HCT116 (cell line): ENCODE data around the gene GATAD2A. TPM values are rescaled to one million over a fixed set of nuclear protein-coding genes. Genes with fewer than 3 reads are reported as not detected.
A peak's percentile ranks its signal among the peaks of the same experiment; 100 is the strongest.

ENCODE experiments used
- ATAC-seq: fragments of 200-7000 bp; cut with Tn5 transposase; 2 replicates; pipeline ENCODE4 v1.9.1; 2020; ENCODE audit warnings: mild to moderate bottlenecking, moderate library complexity
- BruUV-seq: library from RNA; stranded (reverse); fragments of 400-500 nt; replicated peaks from 2 replicates; lab custom pipeline; 2021; lab: Mats Ljungman, UMichigan
- CTCF ChIA-PET: fragments of 300-600 bp; sonication (Branson Sonifier 250); formaldehyde crosslinking; loops from one replicate; lab custom pipeline; 2021; ENCODE audit warnings: antibody characterized with exemption; lab: Charles Lee
- POLR2A ChIA-PET: fragments of 300-600, 350-600 bp; sonication (Branson Sonifier 250); formaldehyde crosslinking; loops from one replicate; lab custom pipeline; 2021; ENCODE audit warnings: antibody characterized with exemption; lab: Charles Lee
- RAD21 ChIA-PET, 2 experiments: fragments of 300-600 bp; sonication (Branson Sonifier 250); formaldehyde crosslinking; loops; one replicate each; lab custom pipeline; 2023; ENCODE audit warnings: low total read pairs in 2 of 2; ENCODE audit not compliant: uncharacterized antibody in 2 of 2, unreplicated experiment in 2 of 2, low non-redundant PET in 1 of 2; lab: Charles Lee
- DNase-seq: peaks from one replicate; pipeline ENCODE4 v3.0.0-alpha.2; 2010; ENCODE audit warnings: low read depth, low spot score
- H2AFZ ChIP-seq: fragments of 200-600 bp; shearing (Covaris generic), sonication (generic); 2 replicates; pipeline ENCODE4 v1.6.1; 2017; ENCODE audit warnings: low read depth, mixed run types, mixed read lengths, antibody characterized with exemption, low read length; ENCODE audit not compliant: poor library complexity, severe bottlenecking
- H3K27ac ChIP-seq: 2 replicates; pipeline ENCODE4 v1.5.1; 2012; ENCODE audit warnings: low read depth, low read length
- H3K27me3 ChIP-seq: fragments of 200-600 bp; sonication (generic); 2 replicates; pipeline ENCODE4 v1.6.1; 2016; ENCODE audit warnings: mixed run types, low read length, mixed read lengths; ENCODE audit not compliant: insufficient read depth
- H3K36me3 ChIP-seq, 2 experiments: fragments of 200-500 bp in 1 of 2; fragments of 200-600 bp in 1 of 2; sonication (Bioruptor generic) in 1 of 2; sonication (generic) in 1 of 2; 2 replicates each; pipeline versions ENCODE4 v1.5.1 to v1.6.1; 2014 to 2016; ENCODE audit warnings: low read length in 2 of 2, inconsistent platforms in 1 of 2, mixed read lengths in 1 of 2, mixed run types in 1 of 2; ENCODE audit not compliant: insufficient read depth in 2 of 2, control insufficient read depth in 1 of 2
- H3K4me1 ChIP-seq, 2 experiments: fragments of 200-600 bp in 1 of 2; sonication (generic) in 1 of 2; 2 replicates each; pipeline versions ENCODE4 v1.5.1 to v1.6.1; 2012 to 2017; ENCODE audit warnings: low read length in 2 of 2, inconsistent platforms in 1 of 2, mild to moderate bottlenecking in 1 of 2, mixed read lengths in 1 of 2, mixed run types in 1 of 2, moderate library complexity in 1 of 2; ENCODE audit not compliant: insufficient read depth in 2 of 2, control insufficient read depth in 1 of 2
- H3K4me2 ChIP-seq: fragments of 200-600 bp; sonication (generic); 2 replicates; pipeline ENCODE4 v1.6.1; 2017; ENCODE audit warnings: mixed run types, low read length, mixed read lengths
- H3K4me3 ChIP-seq, 2 experiments: fragments of 200-600 bp in 1 of 2; sonication (generic) in 1 of 2; replicated peaks in 1 of 2; 2 replicates each; pipeline ENCODE4 v1.5.1; 2011 to 2016; ENCODE audit warnings: low read length in 2 of 2, control low read depth in 1 of 2, low read depth in 1 of 2, mild to moderate bottlenecking in 1 of 2, mixed read lengths in 1 of 2, mixed run types in 1 of 2
- H3K79me2 ChIP-seq: fragments of 200-600 bp; sonication (generic); 2 replicates; pipeline ENCODE4 v1.6.1; 2017; ENCODE audit warnings: mild to moderate bottlenecking, mixed run types, low read length, moderate library complexity, mixed read lengths; ENCODE audit not compliant: insufficient read depth
- H3K9ac ChIP-seq: fragments of 200-600 bp; sonication (generic); 2 replicates; pipeline ENCODE4 v1.6.1; 2016; ENCODE audit warnings: low read length, mixed read lengths
- H3K9me2 ChIP-seq: fragments of 200-600 bp; sonication (generic), shearing (Covaris generic); 2 replicates; pipeline ENCODE4 v1.6.1; 2017; ENCODE audit warnings: mixed run types, mild to moderate bottlenecking, moderate library complexity; ENCODE audit not compliant: insufficient read depth
- H3K9me3 ChIP-seq, 2 experiments: fragments of 200-500 bp in 1 of 2; fragments of 200-600 bp in 1 of 2; sonication (Bioruptor generic) in 1 of 2; sonication (generic) in 1 of 2; 2 replicates each; pipeline ENCODE4 v1.6.1; 2014 to 2017; ENCODE audit warnings: low read length in 2 of 2, mixed read lengths in 2 of 2, inconsistent platforms in 1 of 2, low read depth in 1 of 2, mild to moderate bottlenecking in 1 of 2, mixed run types in 1 of 2, moderate library complexity in 1 of 2; ENCODE audit not compliant: control insufficient read depth in 1 of 2, insufficient read depth in 1 of 2
- H4K20me1 ChIP-seq: fragments of 200-600 bp; sonication (generic), shearing (Covaris generic); 2 replicates; pipeline ENCODE4 v1.6.1; 2017; ENCODE audit warnings: mixed run types, mild to moderate bottlenecking, moderate library complexity; ENCODE audit not compliant: insufficient read depth
- ATF3 ChIP-seq: IDR thresholded peaks from 2 replicates; pipeline ENCODE4 v1.6.1; 2012
- FOSL1 ChIP-seq: IDR thresholded peaks from 2 replicates; pipeline ENCODE4 v1.6.1; 2012; ENCODE audit warnings: low read depth
- JUND ChIP-seq: IDR thresholded peaks from 2 replicates; pipeline ENCODE4 v1.6.1; 2012
- POLR2AphosphoS5 ChIP-seq: IDR thresholded peaks from 2 replicates; pipeline ENCODE4 v1.6.1; 2011; ENCODE audit warnings: mild to moderate bottlenecking, low read depth, low read length, moderate library complexity
- RAD21 ChIP-seq: IDR thresholded peaks from 2 replicates; pipeline ENCODE4 v1.6.1; 2012; ENCODE audit warnings: low read depth, mild to moderate bottlenecking
- SIN3A ChIP-seq: IDR thresholded peaks from 2 replicates; pipeline ENCODE4 v1.6.1; 2012; ENCODE audit warnings: low read depth
- SRF ChIP-seq: IDR thresholded peaks from 2 replicates; pipeline ENCODE4 v1.6.1; 2012; ENCODE audit warnings: low read depth
- intact Hi-C: fragments of 100-400 bp; cut with micrococcal nuclease; formaldehyde crosslinking; loops from 2 replicates; pipeline ENCODE4 v1.10.0; 2022
- total RNA-seq: library from RNA; stranded (reverse); gene quantifications from one replicate; pipeline ENCODE4 v1.2.1, GENCODE V29; 2021; ENCODE audit not compliant: unreplicated experiment
- TF ChIP-seq, protein P1 (sequence below): IDR thresholded peaks from 2 replicates; pipeline ENCODE4 v1.6.1; 2012
- TF ChIP-seq, protein P2 (sequence below), 3 experiments: fragments of 200-600 bp in 1 of 3; sonication (generic) in 1 of 3; IDR thresholded peaks in 2 of 3; conservative IDR thresholded peaks in 1 of 3; 2 replicates each; pipeline ENCODE4 v1.5.1; 2012 to 2017; ENCODE audit warnings: low read depth in 2 of 3, low read length in 2 of 3, antibody characterized with exemption in 1 of 3, borderline replicate concordance in 1 of 3, control low read depth in 1 of 3, mild to moderate bottlenecking in 1 of 3, mixed read lengths in 1 of 3, mixed run types in 1 of 3, moderate library complexity in 1 of 3; ENCODE audit not compliant: insufficient read depth in 1 of 3

GATAD2A gene
- total RNA-seq, 1 experiment from 2014 or later = 130 TPM

GRCh38 chr19:19551853-19552192 is 146.3 kb downstream of the GATAD2A start:
- Histone ChIP-seq H4K20me1 (no peaks in the 10 kb centered on the region), H3K9me3 (no peaks in the 10 kb centered on the region), H2AFZ (no peak overlapping the region), H3K27ac (no peak overlapping the region; the same call in 1 of the 2 replicates), H3K36me3 (no peaks in the 10 kb centered on the region), H3K9ac (no peak overlapping the region), H3K79me2 (no peaks in the 10 kb centered on the region), H3K4me1 (no peaks in the 10 kb centered on the region), H3K9me2 (no peaks in the 10 kb centered on the region), H3K4me2 (no peak overlapping the region), H3K4me3 (no peak overlapping the region), H3K27me3 (no peaks in the 10 kb centered on the region)
- intact Hi-C loops = no loop called here
- RAD21 ChIA-PET = interaction anchor here in 1 of 2 experiments (0.6 kb wide), 1 partner anchor 77 kb away, joined by 3 read pairs; no protein-coding TSS in a partner anchor
- DNase-seq (no peak), ATAC-seq (no peak)
- POLR2A ChIA-PET = no interaction called here
- BruUV-seq = no TSS peak
- CTCF ChIA-PET = interaction anchor here (1.3 to 4.9 kb wide), 3 partner anchors 12 to 62 kb away, joined by 3 to 52 read pairs (median 14); no protein-coding TSS in a partner anchor
- TF ChIP-seq JUND (no peak), ATF3 (no peak), FOSL1 (no peak), SIN3A (no peak), POLR2AphosphoS5 (no peak), SRF (no peak)
- TF ChIP-seq, protein P1, sequence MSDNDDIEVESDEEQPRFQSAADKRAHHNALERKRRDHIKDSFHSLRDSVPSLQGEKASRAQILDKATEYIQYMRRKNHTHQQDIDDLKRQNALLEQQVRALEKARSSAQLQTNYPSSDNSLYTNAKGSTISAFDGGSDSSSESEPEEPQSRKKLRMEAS = no peak

DNA sequence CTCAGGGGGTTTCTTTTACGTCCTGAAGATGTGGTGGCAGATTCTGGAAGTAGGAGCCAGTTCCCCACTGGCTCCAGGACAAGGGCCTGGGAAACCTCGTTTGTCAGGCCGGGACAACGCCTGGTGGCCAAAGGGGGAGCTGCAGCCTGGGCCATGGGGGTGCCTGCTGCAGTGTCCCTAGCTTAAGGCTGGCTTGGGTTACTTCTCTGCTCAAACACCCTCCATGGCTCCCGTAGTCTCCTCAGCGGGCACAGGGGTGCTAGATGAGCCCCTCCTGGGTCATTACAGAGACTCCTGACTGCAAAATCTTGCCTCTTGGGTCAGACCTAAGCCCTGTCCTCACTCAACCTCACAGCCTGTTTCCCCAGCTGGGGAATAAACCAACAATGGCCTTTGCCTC is 147.3 kb downstream of the GATAD2A start:
- POLR2A ChIA-PET = interaction anchor here (0.8 kb wide), 1 partner anchor 12 kb away, joined by 3 read pairs; no protein-coding TSS in a partner anchor

More for the DNA sequence above, 147.3 kb downstream of the GATAD2A start:
- H4K20me1 ChIP-seq = no peaks in the 10 kb centered on the region
- intact Hi-C loops = no loop called here
- no peak overlapping the region for H3K9ac ChIP-seq
- no peaks in the 10 kb centered on the region for H3K9me2 ChIP-seq
- H3K27me3 ChIP-seq = no peaks in the 10 kb centered on the region
- no peak for DNase-seq
- H3K9me3 ChIP-seq = no peaks in the 10 kb centered on the region
- ChIA-PET CTCF (interaction anchor here (0.6 to 4.9 kb wide), 10 partner anchors 9 to 63 kb away, joined by 3 to 52 read pairs (median 3); partner anchors contain the start of gene YJEFN3), RAD21 (interaction anchor here (0.7 to 1.0 kb wide), 2 partner anchors 21 to 27 kb away, joined by 3 to 5 read pairs; no protein-coding TSS in a partner anchor)
- H3K4me1 ChIP-seq = no peaks in the 10 kb centered on the region
- no TSS peak for BruUV-seq
- H3K27ac ChIP-seq = no peak overlapping the region
- TF ChIP-seq, protein P2, sequence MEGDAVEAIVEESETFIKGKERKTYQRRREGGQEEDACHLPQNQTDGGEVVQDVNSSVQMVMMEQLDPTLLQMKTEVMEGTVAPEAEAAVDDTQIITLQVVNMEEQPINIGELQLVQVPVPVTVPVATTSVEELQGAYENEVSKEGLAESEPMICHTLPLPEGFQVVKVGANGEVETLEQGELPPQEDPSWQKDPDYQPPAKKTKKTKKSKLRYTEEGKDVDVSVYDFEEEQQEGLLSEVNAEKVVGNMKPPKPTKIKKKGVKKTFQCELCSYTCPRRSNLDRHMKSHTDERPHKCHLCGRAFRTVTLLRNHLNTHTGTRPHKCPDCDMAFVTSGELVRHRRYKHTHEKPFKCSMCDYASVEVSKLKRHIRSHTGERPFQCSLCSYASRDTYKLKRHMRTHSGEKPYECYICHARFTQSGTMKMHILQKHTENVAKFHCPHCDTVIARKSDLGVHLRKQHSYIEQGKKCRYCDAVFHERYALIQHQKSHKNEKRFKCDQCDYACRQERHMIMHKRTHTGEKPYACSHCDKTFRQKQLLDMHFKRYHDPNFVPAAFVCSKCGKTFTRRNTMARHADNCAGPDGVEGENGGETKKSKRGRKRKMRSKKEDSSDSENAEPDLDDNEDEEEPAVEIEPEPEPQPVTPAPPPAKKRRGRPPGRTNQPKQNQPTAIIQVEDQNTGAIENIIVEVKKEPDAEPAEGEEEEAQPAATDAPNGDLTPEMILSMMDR (IDR thresholded peaks at IDR 0.05 in 2 of 3, conservative IDR thresholded peaks at IDR 0.05 in 1 of 3; ENCODE audit: borderline replicate concordance in 1 of 3, insufficient read depth in 1 of 3, low read depth in 2 of 3, low read length in 2 of 3) = peak; percentile 22 to 84 (median 69); a peak in 4 of 6 replicates
- TF ChIP-seq POLR2AphosphoS5 (no peak), RAD21 (peak; percentile 47; the same call in 1 of the 2 replicates)
- H2AFZ ChIP-seq = no peak overlapping the region
- H3K36me3 ChIP-seq = no peaks in the 10 kb centered on the region
- no peak overlapping the region for H3K4me2 ChIP-seq
- H3K79me2 ChIP-seq = no peaks in the 10 kb centered on the region
- no peak overlapping the region for H3K4me3 ChIP-seq
- ATAC-seq = peak; percentile 81
